Heart left ventricle (tissue), 13 donors: Measurements from ENCODE around the gene FCRL2.

ENCODE experiments used
- POLR2A ChIP-seq, 2 donors: fragments of 450-650 bp; IDR thresholded peaks; one replicate each; pipeline ENCODE4 v1.6.1; 2017; ENCODE audit warnings: antibody characterized with exemption in 2 of 2, mild to moderate bottlenecking in 2 of 2, moderate library complexity in 2 of 2
- TF ChIP-seq, protein P1 (sequence below), 12 donors: fragments of 200-600 bp; sonication (generic) in 4 of 12; IDR thresholded peaks; one replicate each; pipeline versions ENCODE4 v1.5.0 to v1.8.0; 2018 to 2022; ENCODE audit warnings: antibody characterized with exemption in 12 of 12, mild to moderate bottlenecking in 5 of 12
- donor health status: ischemic (EF 13 %, LVEDD 7.1; RV severe dilation, severe dysfunction).
- donor health status: DM: no; HTN: yes; CAD: no.
- donor health status: DM: no; HTN: no; CAD: no.
- donor health status: ischemic (EF 25% LVEDD 6.9; RV normal size, moderate dysfunction).
- donor health status: ischemic (EF 25% LVEDD 5.7; RV mildly dilated, moderate dysfunction).
- donor health status: ischemic (EF 35%, LVEDD 5.7; RV mildly dilated, moderate dysfunction).
- donor health status: nonischemic (EF 11% LVEDD 7.7; RV severe dilation, severe dysfunction).
- donor health status: DM: yes; HTN: yes; CAD: no.
- donor health status: PGD.
- donor health status: ischemic (EF 29% LVEDD 5.4; RV normal size, mild dysfunction).
- donor health status: nonischemic (EF 23%, LVEDD 6.1; RV moderate dilation, normal function).

DNA sequence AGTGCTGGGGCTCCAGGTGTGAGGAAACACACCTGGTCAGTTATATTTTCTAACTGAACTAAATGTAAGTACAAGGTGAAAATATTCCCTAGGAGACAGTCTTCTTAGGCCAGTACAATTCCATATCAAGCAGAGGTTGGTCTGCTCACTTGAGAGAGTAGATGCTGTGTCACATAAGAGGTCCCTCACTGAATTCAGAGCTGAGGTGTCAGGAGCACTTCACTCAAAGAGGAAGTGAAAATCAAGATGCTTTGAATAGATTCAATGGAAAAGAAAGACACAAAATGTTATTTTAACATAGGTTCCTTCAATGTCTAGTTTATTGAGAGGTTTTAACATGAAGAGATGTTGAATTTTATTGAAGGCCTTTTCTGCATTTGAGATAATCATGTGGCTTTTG is 72.1 kb downstream of the FCRL2 start:
- TF ChIP-seq, protein P1, sequence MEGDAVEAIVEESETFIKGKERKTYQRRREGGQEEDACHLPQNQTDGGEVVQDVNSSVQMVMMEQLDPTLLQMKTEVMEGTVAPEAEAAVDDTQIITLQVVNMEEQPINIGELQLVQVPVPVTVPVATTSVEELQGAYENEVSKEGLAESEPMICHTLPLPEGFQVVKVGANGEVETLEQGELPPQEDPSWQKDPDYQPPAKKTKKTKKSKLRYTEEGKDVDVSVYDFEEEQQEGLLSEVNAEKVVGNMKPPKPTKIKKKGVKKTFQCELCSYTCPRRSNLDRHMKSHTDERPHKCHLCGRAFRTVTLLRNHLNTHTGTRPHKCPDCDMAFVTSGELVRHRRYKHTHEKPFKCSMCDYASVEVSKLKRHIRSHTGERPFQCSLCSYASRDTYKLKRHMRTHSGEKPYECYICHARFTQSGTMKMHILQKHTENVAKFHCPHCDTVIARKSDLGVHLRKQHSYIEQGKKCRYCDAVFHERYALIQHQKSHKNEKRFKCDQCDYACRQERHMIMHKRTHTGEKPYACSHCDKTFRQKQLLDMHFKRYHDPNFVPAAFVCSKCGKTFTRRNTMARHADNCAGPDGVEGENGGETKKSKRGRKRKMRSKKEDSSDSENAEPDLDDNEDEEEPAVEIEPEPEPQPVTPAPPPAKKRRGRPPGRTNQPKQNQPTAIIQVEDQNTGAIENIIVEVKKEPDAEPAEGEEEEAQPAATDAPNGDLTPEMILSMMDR (IDR thresholded peaks at IDR 0.05): no peak
- TF ChIP-seq POLR2A (IDR thresholded peaks at IDR 0.05): no peak
